HL-60 (cell line): Measurements from ENCODE around the gene LRRK1.

ENCODE experiments used
- CTCF ChIP-seq: IDR thresholded peaks from one replicate; pipeline ENCODE4 v1.5.1; 2011; ENCODE audit warnings: low read length, control low read depth, inconsistent platforms; ENCODE audit not compliant: insufficient read depth
- GABPA ChIP-seq: IDR thresholded peaks from 2 replicates; pipeline ENCODE4 v1.6.1; 2012; ENCODE audit warnings: low read depth
- POLR2AphosphoS5 ChIP-seq: IDR thresholded peaks from 2 replicates; pipeline ENCODE4 v1.6.1; 2012; ENCODE audit warnings: low read depth
- REST ChIP-seq: IDR thresholded peaks from 2 replicates; pipeline ENCODE4 v1.6.1; 2012; ENCODE audit warnings: low read depth; ENCODE audit not compliant: insufficient replicate concordance
- SPI1 ChIP-seq: IDR thresholded peaks from 2 replicates; pipeline ENCODE4 v1.6.1; 2012; ENCODE audit warnings: low read depth, mild to moderate bottlenecking, borderline replicate concordance

- TF ChIP-seq CTCF (no peak), REST (no peak), POLR2AphosphoS5 (no peak), SPI1 (no peak), GABPA (no peak)
Measured at GRCh38 chr15:100919481-100920405, 586 bp downstream of the LRRK1 start.
